ENCODE measurements around the gene MBD2. TPM values are rescaled to one million over a fixed set of nuclear protein-coding genes. Genes with fewer than 3 reads are reported as not detected.
"Not testable (repeated sequence)": the region's sequence is repeated elsewhere in the genome, so short reads cannot be mapped to it uniquely, and the experiment has no call there.

Gene MBD2
- total RNA-seq, 2 donors from 2014 or later = 24.3 to 32.0 TPM

DNA sequence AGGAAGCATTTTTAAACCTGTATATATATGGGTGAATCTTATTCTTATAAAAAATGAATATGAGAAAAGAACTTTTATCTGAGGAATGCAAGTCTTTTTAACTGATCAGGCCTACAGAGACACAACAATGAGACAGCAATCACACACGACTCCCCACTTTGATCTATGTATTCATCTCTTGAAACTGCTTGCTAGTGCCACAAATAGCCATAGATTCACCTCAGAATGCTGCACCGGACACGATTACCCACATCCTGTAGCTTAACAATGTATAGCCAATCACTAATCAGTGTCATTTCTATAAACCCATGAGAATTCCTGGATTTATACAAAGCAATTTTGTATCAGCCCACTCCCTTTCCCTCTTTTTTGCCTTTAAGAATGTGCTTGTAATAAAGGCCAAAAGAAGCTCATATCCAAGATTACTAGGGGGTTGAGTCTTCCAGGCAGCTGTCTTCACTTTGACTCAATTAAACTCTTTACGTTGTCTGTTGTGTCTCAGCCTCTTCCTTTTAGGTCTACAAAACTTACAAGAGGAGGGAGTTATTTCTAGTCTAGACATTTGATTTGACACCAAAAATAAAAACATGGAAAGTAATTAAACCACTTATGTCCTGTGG lies 94.9 kb downstream of the MBD2 start:
- H3K27ac ChIP-seq = no peak overlapping the region
- no peak for DNase-seq (ENCODE audit: low spot score)
- H3K36me3 ChIP-seq = no peaks in the 10 kb centered on the region
- H3K4me3 ChIP-seq = no peak overlapping the region
- H3K27me3 ChIP-seq = no peaks in the 10 kb centered on the region
- no peaks in the 10 kb centered on the region for H3K4me1 ChIP-seq
- no peaks in the 10 kb centered on the region for H3K9me3 ChIP-seq
- TF ChIP-seq, protein P1, sequence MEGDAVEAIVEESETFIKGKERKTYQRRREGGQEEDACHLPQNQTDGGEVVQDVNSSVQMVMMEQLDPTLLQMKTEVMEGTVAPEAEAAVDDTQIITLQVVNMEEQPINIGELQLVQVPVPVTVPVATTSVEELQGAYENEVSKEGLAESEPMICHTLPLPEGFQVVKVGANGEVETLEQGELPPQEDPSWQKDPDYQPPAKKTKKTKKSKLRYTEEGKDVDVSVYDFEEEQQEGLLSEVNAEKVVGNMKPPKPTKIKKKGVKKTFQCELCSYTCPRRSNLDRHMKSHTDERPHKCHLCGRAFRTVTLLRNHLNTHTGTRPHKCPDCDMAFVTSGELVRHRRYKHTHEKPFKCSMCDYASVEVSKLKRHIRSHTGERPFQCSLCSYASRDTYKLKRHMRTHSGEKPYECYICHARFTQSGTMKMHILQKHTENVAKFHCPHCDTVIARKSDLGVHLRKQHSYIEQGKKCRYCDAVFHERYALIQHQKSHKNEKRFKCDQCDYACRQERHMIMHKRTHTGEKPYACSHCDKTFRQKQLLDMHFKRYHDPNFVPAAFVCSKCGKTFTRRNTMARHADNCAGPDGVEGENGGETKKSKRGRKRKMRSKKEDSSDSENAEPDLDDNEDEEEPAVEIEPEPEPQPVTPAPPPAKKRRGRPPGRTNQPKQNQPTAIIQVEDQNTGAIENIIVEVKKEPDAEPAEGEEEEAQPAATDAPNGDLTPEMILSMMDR (IDR thresholded peaks at IDR 0.05) = no peak

DNA sequence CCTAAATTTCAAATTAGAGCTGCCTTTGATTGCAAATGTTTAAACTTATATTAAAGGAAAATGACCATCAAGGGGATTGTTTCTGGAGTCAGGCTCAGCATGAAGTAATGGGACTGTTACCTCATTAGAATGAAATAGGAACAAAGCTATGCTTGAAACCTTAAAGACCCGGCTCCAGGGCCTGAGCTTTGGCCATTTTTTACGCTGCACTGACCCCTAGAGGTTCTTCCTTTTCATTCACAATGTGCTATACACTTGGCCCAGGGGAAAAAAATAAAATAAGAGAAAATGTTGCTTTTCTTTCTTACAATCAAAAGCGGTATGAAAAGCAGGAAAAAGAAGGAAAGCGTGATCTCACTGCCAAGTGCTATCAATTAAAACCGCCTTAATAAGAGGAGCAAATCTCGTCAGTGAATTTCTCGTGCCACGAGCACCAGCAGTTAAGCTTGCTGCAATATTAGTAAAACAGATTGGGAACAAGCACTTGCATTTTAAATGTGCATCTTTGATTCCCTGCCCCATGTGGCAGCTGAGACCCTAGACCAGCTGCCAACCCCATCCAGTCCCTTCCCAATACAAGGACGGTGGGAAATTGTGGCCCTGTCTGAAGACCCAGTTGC lies 96.6 kb downstream of the MBD2 start:
- Histone ChIP-seq H3K36me3 (no peaks in the 10 kb centered on the region), H3K27me3 (no peaks in the 10 kb centered on the region), H3K27ac (no peak overlapping the region), H3K4me1 (no peaks in the 10 kb centered on the region), H3K4me3 (no peak overlapping the region), H3K9me3 (no peaks in the 10 kb centered on the region)
- no peak for DNase-seq (ENCODE audit: low spot score)
- TF ChIP-seq, protein P1 (IDR thresholded peaks at IDR 0.05) = peak in 1 of 2 donors; percentile 62

DNA sequence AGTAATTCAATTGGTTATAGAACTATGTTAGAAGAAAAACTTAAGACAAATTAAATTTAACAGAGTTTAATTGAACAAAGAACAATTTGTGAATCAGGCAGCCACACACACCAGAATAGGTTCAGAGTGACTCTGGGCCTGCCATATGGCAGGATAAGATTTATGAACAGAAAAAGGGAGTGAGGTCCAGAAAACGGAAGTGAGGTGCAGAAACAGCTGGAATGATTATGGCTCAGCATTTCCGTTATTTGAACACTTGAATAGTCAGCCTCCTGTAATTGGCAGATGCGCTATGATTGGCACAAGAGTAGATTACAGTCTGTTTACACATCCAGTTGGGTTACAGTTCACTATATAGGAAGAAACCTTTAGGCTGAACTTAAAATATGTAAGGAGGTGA lies 99.0 kb downstream of the MBD2 start:
- H3K4me1 ChIP-seq = no peaks in the 10 kb centered on the region
- H3K27me3 ChIP-seq = no peaks in the 10 kb centered on the region
- TF ChIP-seq, protein P1 (IDR thresholded peaks at IDR 0.05) = no peak
- no peaks in the 10 kb centered on the region for H3K9me3 ChIP-seq
- no peak overlapping the region for H3K4me3 ChIP-seq
- H3K27ac ChIP-seq = no peak overlapping the region
- DNase-seq (ENCODE audit: low spot score) = no peak
- H3K36me3 ChIP-seq = no peaks in the 10 kb centered on the region

DNA sequence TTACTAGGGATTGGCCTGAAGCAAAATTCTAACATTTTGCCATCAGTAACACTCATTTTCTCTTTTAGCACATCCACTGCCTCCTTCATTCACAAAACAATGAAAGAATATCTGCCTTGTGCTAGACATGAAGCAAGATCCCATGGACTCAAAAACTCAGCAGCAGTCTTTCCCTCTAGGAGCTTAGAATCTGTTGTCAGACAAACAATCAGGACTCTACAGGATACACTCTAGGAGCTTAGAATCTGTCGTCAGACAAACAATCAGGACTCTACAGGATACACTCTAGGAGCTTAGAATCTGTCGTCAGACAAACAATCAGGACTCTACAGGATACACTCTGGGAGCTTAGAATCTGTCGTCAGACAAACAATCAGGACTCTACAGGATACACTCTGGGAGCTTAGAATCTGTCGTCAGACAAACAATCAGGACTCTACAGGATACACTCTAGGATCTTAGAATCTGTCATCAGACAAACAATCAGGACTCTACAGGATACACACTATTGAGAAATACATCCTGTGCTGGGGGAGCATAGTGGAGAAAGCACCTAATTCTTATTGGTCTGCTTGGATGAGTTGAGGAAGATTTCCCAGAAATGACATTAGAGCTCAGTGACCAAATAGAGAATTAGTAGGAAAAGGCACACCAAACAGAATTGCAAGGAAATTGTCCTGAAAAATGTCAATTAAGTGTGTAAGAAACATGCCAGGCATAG lies 100.6 kb downstream of the MBD2 start:
- H3K9me3 ChIP-seq; H3K27me3 ChIP-seq; DNase-seq (ENCODE audit: low spot score); H3K4me1 ChIP-seq; H3K4me3 ChIP-seq; H3K36me3 ChIP-seq; H3K27ac ChIP-seq: not testable (repeated sequence)

DNA sequence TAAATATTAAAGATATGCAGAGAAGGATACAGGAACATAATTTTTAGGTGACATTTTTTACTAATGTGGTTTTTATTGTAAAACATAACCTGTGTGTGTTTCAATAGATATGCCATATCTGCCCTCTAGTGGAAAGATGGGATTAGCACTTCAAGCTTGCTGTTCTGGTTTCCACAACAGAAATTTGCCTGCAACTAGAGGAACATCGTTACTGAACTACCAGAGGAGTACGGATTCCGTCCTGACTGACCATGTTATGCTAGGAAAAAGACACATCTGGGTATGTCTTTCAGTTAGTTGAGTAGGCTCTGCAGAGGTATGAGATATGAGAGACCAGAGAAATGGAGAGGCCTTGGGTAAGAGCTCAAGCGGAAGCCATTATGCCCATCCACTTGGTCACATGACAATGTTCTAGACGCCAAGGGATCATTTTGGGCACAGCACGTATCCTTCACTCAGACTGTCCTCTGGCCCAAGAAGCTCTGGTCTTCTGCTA lies 104.9 kb downstream of the MBD2 start:
- TF ChIP-seq, protein P1 (IDR thresholded peaks at IDR 0.05) = peak; percentile 47 to 79
- Histone ChIP-seq H3K9me3 (no peaks in the 10 kb centered on the region), H3K4me3 (peak overlapping the region in 1 of 2 donors; percentile 2), H3K27ac (no peak overlapping the region), H3K36me3 (no peaks in the 10 kb centered on the region), H3K27me3 (no peaks in the 10 kb centered on the region), H3K4me1 (no peaks in the 10 kb centered on the region)
- DNase-seq (ENCODE audit: low spot score) = no peak
